H9 (cell line): ENCODE measurements around the gene TAF8. TPM values are rescaled to one million over a fixed set of nuclear protein-coding genes. Genes with fewer than 3 reads are reported as not detected.

Source experiments
- DNase-seq: peaks from one replicate; pipeline ENCODE4 v3.0.0-alpha.2; 2017
- H2AFZ ChIP-seq: one replicate; pipeline ENCODE4 v1.6.1; 2013; ENCODE audit warnings: mild to moderate bottlenecking, low read length, control low read depth, moderate library complexity
- H2AK5ac ChIP-seq: 2 replicates; pipeline ENCODE4 v1.6.1; 2013; ENCODE audit warnings: low read length, control low read depth, mixed read lengths; ENCODE audit not compliant: insufficient read length
- H2BK120ac ChIP-seq: one replicate; pipeline ENCODE4 v1.6.1; 2013; ENCODE audit warnings: low read depth, mild to moderate bottlenecking, low read length, control low read depth, inconsistent platforms; ENCODE audit not compliant: poor library complexity, severe bottlenecking
- H2BK12ac ChIP-seq: 2 replicates; pipeline ENCODE4 v1.6.1; 2013; ENCODE audit warnings: low read length, control low read depth, mixed read lengths, low read depth; ENCODE audit not compliant: insufficient read length
- H2BK15ac ChIP-seq: 2 replicates; pipeline ENCODE4 v1.6.1; 2013; ENCODE audit warnings: low read depth, low read length, control low read depth
- H2BK20ac ChIP-seq: one replicate; pipeline ENCODE4 v1.6.1; 2013; ENCODE audit warnings: low read depth, mild to moderate bottlenecking, low read length, control low read depth, inconsistent platforms; ENCODE audit not compliant: poor library complexity, severe bottlenecking
- H2BK5ac ChIP-seq: 2 replicates; pipeline ENCODE4 v1.6.1; 2013; ENCODE audit warnings: low read length, control low read depth, mixed read lengths; ENCODE audit not compliant: insufficient read length
- H3K14ac ChIP-seq: 2 replicates; pipeline ENCODE4 v1.6.1; 2013; ENCODE audit warnings: low read length, control low read depth; ENCODE audit not compliant: insufficient read depth
- H3K18ac ChIP-seq: 2 replicates; pipeline ENCODE4 v1.6.1; 2013; ENCODE audit warnings: low read depth, mild to moderate bottlenecking, mixed read lengths, low read length, control low read depth; ENCODE audit not compliant: insufficient read length
- H3K23ac ChIP-seq: 2 replicates; pipeline ENCODE4 v1.6.1; 2013; ENCODE audit warnings: low read length, control low read depth, mixed read lengths, low read depth; ENCODE audit not compliant: insufficient read length
- H3K23me2 ChIP-seq: 2 replicates; pipeline ENCODE4 v1.6.1; 2013; ENCODE audit warnings: low read depth, mild to moderate bottlenecking, mixed read lengths, low read length, control low read depth; ENCODE audit not compliant: insufficient read length, poor library complexity, severe bottlenecking
- H3K27ac ChIP-seq: 2 replicates; pipeline ENCODE4 v1.5.1; 2013; ENCODE audit warnings: low read length, control low read depth, mixed read lengths, low read depth; ENCODE audit not compliant: insufficient read length
- H3K27me3 ChIP-seq: 2 replicates; pipeline ENCODE4 v1.6.1; 2013; ENCODE audit warnings: low read length, control low read depth, inconsistent platforms; ENCODE audit not compliant: insufficient read depth
- H3K4ac ChIP-seq: 2 replicates; pipeline ENCODE4 v1.6.1; 2013; ENCODE audit warnings: low read depth, mild to moderate bottlenecking, control low read depth, inconsistent platforms, low read length, moderate library complexity
- H3K4me1 ChIP-seq: 2 replicates; pipeline ENCODE4 v1.6.1; 2013; ENCODE audit warnings: low read length, control low read depth, inconsistent platforms; ENCODE audit not compliant: insufficient read depth
- H3K4me2 ChIP-seq: 2 replicates; pipeline ENCODE4 v1.6.1; 2013; ENCODE audit warnings: low read length, control low read depth, mixed read lengths; ENCODE audit not compliant: insufficient read length, insufficient read depth
- H3K56ac ChIP-seq: 2 replicates; pipeline ENCODE4 v1.6.1; 2013; ENCODE audit warnings: low read depth, mild to moderate bottlenecking, mixed read lengths, low read length, control low read depth; ENCODE audit not compliant: insufficient read length
- H3K79me1 ChIP-seq: 2 replicates; pipeline ENCODE4 v1.6.1; 2013; ENCODE audit warnings: low read depth, mild to moderate bottlenecking, moderate library complexity, low read length, control low read depth, inconsistent platforms; ENCODE audit not compliant: insufficient read depth, poor library complexity, severe bottlenecking
- H3K79me2 ChIP-seq: 2 replicates; pipeline ENCODE4 v1.6.1; 2013; ENCODE audit warnings: low read length, control low read depth, inconsistent platforms; ENCODE audit not compliant: insufficient read depth
- H3K9ac ChIP-seq: 2 replicates; pipeline ENCODE4 v1.6.1; 2013; ENCODE audit warnings: low read length, control low read depth, mixed read lengths; ENCODE audit not compliant: insufficient read length; ENCODE audit errors: extremely low read depth
- H3K9me3 ChIP-seq: one replicate; pipeline ENCODE4 v1.6.1; 2013; ENCODE audit warnings: low read depth, low read length, inconsistent platforms; ENCODE audit not compliant: control insufficient read depth
- H3T11ph ChIP-seq: one replicate; pipeline ENCODE4 v1.6.1; 2013; ENCODE audit warnings: mild to moderate bottlenecking, low read length, control low read depth, inconsistent platforms
- H4K20me1 ChIP-seq: one replicate; pipeline ENCODE4 v1.6.1; 2013; ENCODE audit not compliant: control insufficient read depth, insufficient read length, insufficient read depth
- H4K5ac ChIP-seq: 2 replicates; pipeline ENCODE4 v1.6.1; 2013; ENCODE audit warnings: low read depth, mild to moderate bottlenecking, mixed read lengths, low read length, control low read depth; ENCODE audit not compliant: insufficient read length
- H4K8ac ChIP-seq: replicated peaks from 2 replicates; pipeline ENCODE4 v1.6.1; 2013; ENCODE audit warnings: low read length, control low read depth, mixed read lengths, low read depth; ENCODE audit not compliant: insufficient read length
- H4K91ac ChIP-seq: 2 replicates; pipeline ENCODE4 v1.6.1; 2013; ENCODE audit warnings: low read depth, mild to moderate bottlenecking, moderate library complexity, mixed read lengths, low read length, control low read depth; ENCODE audit not compliant: insufficient read length
- H3K27ac Mint-ChIP-seq, 3 experiments: 2 replicates in 2 of 3; 3 replicates in 1 of 3; pipeline ENCODE4 v1.8.0; 2020 to 2021; ENCODE audit warnings: mixed read lengths in 3 of 3, mild to moderate bottlenecking in 1 of 3, moderate library complexity in 1 of 3
- H3K27me3 Mint-ChIP-seq: 2 replicates; pipeline ENCODE4 v1.8.0; 2021; ENCODE audit warnings: low read depth, mild to moderate bottlenecking, moderate library complexity, mixed read lengths
- H3K36me3 Mint-ChIP-seq, 3 experiments: 2 replicates in 2 of 3; 3 replicates in 1 of 3; pipeline ENCODE4 v1.8.0; 2020 to 2021; ENCODE audit warnings: low read depth in 3 of 3, mixed read lengths in 3 of 3; ENCODE audit not compliant: insufficient read depth in 1 of 3
- H3K4me1 Mint-ChIP-seq, 2 experiments: 2 replicates each; pipeline ENCODE4 v1.8.0; 2020; ENCODE audit warnings: mixed read lengths in 2 of 2
- H3K4me3 Mint-ChIP-seq, 2 experiments: 2 replicates in 1 of 2; 3 replicates in 1 of 2; pipeline ENCODE4 v1.8.0; 2020 to 2021; ENCODE audit warnings: mild to moderate bottlenecking in 2 of 2, mixed read lengths in 2 of 2, moderate library complexity in 1 of 2
- H3K9me3 Mint-ChIP-seq, 2 experiments: 2 replicates in 1 of 2; 3 replicates in 1 of 2; pipeline ENCODE4 v1.8.0; 2020; ENCODE audit warnings: mild to moderate bottlenecking in 2 of 2, mixed read lengths in 2 of 2, moderate library complexity in 1 of 2
- WGBS: extraction: QIAGEN DNeasy Blood & Tissue Kit; methylation state at CpG from one replicate; pipeline ENCODE4 v1.1.7; 2013; ENCODE audit warnings: missing lambda C conversion rate, low lambda C conversion rate, mixed read lengths; ENCODE audit not compliant: insufficient read length; ENCODE audit errors: extremely low coverage; 5-methylcytosine and 5-hydroxymethylcytosine counted together
- total RNA-seq: library from RNA; stranded (reverse); gene quantifications from 2 replicates; pipeline ENCODE4 v1.2.1, GENCODE V29; 2021
- TF ChIP-seq, protein P1 (sequence below): fragments of 200-600 bp; sonication (generic); conservative IDR thresholded peaks from 3 replicates; pipeline ENCODE4 v1.8.0; 2021; ENCODE audit warnings: antibody characterized with exemption, mild to moderate bottlenecking

TAF8 gene
- total RNA-seq, 1 experiment from 2014 or later: 30.4 TPM

DNA sequence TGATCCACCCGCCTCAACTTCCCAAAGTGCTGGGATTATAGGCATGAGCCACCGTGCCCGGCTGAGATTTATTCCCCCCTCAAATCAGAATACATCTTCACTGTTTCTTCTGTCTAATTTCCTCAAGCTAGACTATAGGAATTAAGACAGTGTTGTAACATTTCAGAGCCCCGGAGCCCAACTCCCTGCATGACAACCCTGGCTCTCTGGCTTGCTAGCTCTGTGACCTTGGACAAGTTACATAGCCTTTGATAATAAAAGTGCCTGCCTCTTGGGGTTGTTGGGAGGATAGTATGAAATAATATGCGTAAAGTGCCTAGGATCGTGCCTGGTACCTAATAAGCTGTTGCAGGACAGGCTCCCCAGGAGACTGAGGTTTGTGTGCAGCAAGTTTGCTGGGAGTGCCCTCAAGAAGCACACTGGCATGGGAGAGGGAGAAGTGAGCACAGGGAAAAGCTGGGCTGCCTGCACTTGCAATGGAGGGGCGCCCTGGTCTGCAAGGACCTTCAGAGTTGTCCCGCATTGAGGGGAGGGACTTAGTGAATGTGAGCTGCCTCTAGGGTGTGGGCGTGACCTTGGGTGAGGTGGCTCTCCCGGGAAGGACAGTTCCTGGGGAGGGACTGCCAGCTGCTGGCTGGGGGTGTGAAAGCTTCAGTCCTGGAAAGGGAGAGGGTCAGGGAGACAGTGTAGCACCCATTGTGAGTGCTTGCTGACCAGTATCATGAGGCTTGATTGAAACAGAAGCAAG lies 43.4 kb downstream of the TAF8 start:
- Histone ChIP-seq H3T11ph (no peak overlapping the region), H3K4ac (no peak overlapping the region), H3K9ac (no peak overlapping the region), H3K23ac (no peak overlapping the region), H3K9me3 (no peaks in the 10 kb centered on the region), H2BK20ac (no peak overlapping the region), H4K20me1 (no peaks in the 10 kb centered on the region), H4K5ac (no peak overlapping the region), H3K27ac (no peak overlapping the region), H4K91ac (no peak overlapping the region), H4K8ac (no peak overlapping the region), H3K56ac (no peak overlapping the region), H2AFZ (no peak overlapping the region), H3K4me1 (no peaks in the 10 kb centered on the region; the same call in 1 of the 2 replicates), H3K4me2 (no peak overlapping the region), H2AK5ac (no peak overlapping the region), H3K14ac (no peak overlapping the region; the same call in 1 of the 2 replicates), H3K79me2 (no peaks in the 10 kb centered on the region), H2BK12ac (no peak overlapping the region), H2BK5ac (no peak overlapping the region), H3K18ac (no peak overlapping the region), H2BK120ac (no peak overlapping the region), H2BK15ac (no peak overlapping the region), H3K79me1 (no peaks in the 10 kb centered on the region), H3K27me3 (no peaks in the 10 kb centered on the region; the same call in 1 of the 2 replicates), H3K23me2 (no peaks in the 10 kb centered on the region)
- Mint-ChIP-seq H3K36me3 (no peaks in the 10 kb centered on the region), H3K4me1 (peaks cover 10 to 27% of the 10 kb centered on the region in 2 experiments), H3K9me3 (no peaks in the 10 kb centered on the region), H3K27me3 (peaks cover 84% of the 10 kb centered on the region), H3K27ac (no peak overlapping the region; a peak in 1 of 7 replicates), H3K4me3 (no peak overlapping the region; a peak in 1 of 5 replicates)
- TF ChIP-seq, protein P1, sequence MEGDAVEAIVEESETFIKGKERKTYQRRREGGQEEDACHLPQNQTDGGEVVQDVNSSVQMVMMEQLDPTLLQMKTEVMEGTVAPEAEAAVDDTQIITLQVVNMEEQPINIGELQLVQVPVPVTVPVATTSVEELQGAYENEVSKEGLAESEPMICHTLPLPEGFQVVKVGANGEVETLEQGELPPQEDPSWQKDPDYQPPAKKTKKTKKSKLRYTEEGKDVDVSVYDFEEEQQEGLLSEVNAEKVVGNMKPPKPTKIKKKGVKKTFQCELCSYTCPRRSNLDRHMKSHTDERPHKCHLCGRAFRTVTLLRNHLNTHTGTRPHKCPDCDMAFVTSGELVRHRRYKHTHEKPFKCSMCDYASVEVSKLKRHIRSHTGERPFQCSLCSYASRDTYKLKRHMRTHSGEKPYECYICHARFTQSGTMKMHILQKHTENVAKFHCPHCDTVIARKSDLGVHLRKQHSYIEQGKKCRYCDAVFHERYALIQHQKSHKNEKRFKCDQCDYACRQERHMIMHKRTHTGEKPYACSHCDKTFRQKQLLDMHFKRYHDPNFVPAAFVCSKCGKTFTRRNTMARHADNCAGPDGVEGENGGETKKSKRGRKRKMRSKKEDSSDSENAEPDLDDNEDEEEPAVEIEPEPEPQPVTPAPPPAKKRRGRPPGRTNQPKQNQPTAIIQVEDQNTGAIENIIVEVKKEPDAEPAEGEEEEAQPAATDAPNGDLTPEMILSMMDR: no peak
- no CpG with 5 or more reads among the region's 10 CpGs for WGBS
- DNase-seq: peak; percentile 76
